Liver (tissue), 3 donors: ENCODE results near the gene MED22.

Source experiments
- SP1 ChIP-seq: IDR thresholded peaks from 2 replicates; pipeline ENCODE4 v1.6.1; 2018; ENCODE audit warnings: antibody characterized with exemption, mild to moderate bottlenecking
- TF ChIP-seq, protein P1 (sequence below): fragments of 150-350 bp; IDR thresholded peaks from 2 replicates; pipeline ENCODE4 v1.5.1; 2017; ENCODE audit warnings: improper control_type of control experiment, low read depth, low read length; ENCODE audit not compliant: missing input control
- TF ChIP-seq, protein P2 (sequence below): IDR thresholded peaks from 2 replicates; pipeline ENCODE4 v1.6.1; 2016; ENCODE audit warnings: antibody characterized with exemption, mild to moderate bottlenecking
- donor health status: healthy.
- donor health status: healthy.

DNA sequence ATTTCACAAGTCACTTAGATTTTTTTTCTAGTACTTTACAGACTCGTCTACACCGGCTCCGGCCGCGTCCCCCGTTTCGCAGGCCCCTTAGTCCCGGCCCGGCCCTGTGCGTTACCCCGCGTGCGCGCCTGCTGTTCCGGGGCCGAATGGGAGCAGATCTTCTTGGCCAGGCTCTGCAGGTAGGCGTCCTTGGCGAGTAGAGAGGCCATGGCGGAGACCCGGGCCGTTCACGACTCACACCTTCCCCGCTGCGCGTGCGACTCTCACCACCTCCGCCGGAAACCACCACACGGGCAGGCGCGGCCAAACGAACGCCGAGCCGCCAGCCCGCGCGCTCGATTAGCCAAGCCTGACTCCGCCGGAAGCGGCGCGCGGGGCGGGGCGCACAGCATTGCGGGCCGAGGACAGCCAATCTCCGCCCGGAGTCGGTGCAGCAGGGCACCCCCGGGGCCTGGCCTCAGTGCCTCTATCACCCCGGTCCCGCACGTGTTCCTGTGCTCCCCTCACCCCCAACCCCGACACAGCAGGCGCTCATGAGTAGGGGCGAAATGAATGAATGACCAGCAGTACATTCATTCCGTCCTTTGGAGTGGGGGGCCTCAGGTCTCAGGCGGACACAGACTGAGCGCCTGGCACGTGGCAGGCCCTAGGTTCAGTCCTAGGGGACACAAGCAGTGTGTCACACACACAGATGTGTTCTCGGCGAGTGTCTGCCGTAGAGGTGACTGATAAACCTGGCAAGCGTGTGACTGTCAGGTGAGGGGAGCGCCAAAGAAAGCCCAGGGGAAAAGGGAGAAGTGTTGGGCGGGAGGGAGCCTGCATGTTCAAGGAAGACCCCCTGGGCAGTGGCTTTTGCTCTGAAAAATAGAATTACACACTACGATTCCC, 11.8 kb downstream of the MED22 start, which contains the start of gene SURF6:
- TF ChIP-seq, protein P1, sequence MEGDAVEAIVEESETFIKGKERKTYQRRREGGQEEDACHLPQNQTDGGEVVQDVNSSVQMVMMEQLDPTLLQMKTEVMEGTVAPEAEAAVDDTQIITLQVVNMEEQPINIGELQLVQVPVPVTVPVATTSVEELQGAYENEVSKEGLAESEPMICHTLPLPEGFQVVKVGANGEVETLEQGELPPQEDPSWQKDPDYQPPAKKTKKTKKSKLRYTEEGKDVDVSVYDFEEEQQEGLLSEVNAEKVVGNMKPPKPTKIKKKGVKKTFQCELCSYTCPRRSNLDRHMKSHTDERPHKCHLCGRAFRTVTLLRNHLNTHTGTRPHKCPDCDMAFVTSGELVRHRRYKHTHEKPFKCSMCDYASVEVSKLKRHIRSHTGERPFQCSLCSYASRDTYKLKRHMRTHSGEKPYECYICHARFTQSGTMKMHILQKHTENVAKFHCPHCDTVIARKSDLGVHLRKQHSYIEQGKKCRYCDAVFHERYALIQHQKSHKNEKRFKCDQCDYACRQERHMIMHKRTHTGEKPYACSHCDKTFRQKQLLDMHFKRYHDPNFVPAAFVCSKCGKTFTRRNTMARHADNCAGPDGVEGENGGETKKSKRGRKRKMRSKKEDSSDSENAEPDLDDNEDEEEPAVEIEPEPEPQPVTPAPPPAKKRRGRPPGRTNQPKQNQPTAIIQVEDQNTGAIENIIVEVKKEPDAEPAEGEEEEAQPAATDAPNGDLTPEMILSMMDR = no peak
- TF ChIP-seq, protein P2, sequence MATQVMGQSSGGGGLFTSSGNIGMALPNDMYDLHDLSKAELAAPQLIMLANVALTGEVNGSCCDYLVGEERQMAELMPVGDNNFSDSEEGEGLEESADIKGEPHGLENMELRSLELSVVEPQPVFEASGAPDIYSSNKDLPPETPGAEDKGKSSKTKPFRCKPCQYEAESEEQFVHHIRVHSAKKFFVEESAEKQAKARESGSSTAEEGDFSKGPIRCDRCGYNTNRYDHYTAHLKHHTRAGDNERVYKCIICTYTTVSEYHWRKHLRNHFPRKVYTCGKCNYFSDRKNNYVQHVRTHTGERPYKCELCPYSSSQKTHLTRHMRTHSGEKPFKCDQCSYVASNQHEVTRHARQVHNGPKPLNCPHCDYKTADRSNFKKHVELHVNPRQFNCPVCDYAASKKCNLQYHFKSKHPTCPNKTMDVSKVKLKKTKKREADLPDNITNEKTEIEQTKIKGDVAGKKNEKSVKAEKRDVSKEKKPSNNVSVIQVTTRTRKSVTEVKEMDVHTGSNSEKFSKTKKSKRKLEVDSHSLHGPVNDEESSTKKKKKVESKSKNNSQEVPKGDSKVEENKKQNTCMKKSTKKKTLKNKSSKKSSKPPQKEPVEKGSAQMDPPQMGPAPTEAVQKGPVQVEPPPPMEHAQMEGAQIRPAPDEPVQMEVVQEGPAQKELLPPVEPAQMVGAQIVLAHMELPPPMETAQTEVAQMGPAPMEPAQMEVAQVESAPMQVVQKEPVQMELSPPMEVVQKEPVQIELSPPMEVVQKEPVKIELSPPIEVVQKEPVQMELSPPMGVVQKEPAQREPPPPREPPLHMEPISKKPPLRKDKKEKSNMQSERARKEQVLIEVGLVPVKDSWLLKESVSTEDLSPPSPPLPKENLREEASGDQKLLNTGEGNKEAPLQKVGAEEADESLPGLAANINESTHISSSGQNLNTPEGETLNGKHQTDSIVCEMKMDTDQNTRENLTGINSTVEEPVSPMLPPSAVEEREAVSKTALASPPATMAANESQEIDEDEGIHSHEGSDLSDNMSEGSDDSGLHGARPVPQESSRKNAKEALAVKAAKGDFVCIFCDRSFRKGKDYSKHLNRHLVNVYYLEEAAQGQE = no peak
- TF ChIP-seq SP1 = peak; percentile 53
